ENCODE data around the gene WDR5. TPM values are rescaled to one million over a fixed set of nuclear protein-coding genes. Genes with fewer than 3 reads are reported as not detected.

The WDR5 gene
- total and polyA plus RNA-seq, 9 of the 15 experiments (the other 6 are each of a cell fraction or from before 2014, with no cell fraction given) = 3.0 to 56.8 (median 38.6) TPM

- TF ChIP-seq ZNF398 (CRISPR knock-in tag; IDR thresholded peaks at IDR 0.05) (no peak), TGIF2 (CRISPR knock-in tag; IDR thresholded peaks at IDR 0.05) (no peak), CBFB (CRISPR knock-in tag; IDR thresholded peaks at IDR 0.05) (no peak), SP1 (CRISPR knock-in tag; IDR thresholded peaks at IDR 0.05) (no peak; the same call in 1 of the 2 replicates), THRAP3 (IDR thresholded peaks at IDR 0.05; ENCODE audit: borderline replicate concordance) (no peak), ZNF140 (CRISPR knock-in tag; IDR thresholded peaks at IDR 0.05) (no peak), SAP30 (IDR thresholded peaks at IDR 0.05; ENCODE audit: borderline replicate concordance, insufficient read depth, low read depth, low read length, poor library complexity, severe bottlenecking) (no peak), ZNF589 (CRISPR knock-in tag; IDR thresholded peaks at IDR 0.05; ENCODE audit: low read depth) (peak; percentile 57; the same call in 1 of the 2 replicates), NFYB (IDR thresholded peaks at IDR 0.05; ENCODE audit: extremely low read depth, insufficient read length) (no peak), CREBBP (IDR thresholded peaks at IDR 0.05; ENCODE audit: low read depth, low read length) (no peak), ZNF655 (CRISPR knock-in tag; IDR thresholded peaks at IDR 0.05) (no peak), ZNF124 (CRISPR knock-in tag; IDR thresholded peaks at IDR 0.05) (no peak), ZBTB43 (CRISPR knock-in tag; IDR thresholded peaks at IDR 0.05) (no peak)
- TF ChIP-seq, protein P1, sequence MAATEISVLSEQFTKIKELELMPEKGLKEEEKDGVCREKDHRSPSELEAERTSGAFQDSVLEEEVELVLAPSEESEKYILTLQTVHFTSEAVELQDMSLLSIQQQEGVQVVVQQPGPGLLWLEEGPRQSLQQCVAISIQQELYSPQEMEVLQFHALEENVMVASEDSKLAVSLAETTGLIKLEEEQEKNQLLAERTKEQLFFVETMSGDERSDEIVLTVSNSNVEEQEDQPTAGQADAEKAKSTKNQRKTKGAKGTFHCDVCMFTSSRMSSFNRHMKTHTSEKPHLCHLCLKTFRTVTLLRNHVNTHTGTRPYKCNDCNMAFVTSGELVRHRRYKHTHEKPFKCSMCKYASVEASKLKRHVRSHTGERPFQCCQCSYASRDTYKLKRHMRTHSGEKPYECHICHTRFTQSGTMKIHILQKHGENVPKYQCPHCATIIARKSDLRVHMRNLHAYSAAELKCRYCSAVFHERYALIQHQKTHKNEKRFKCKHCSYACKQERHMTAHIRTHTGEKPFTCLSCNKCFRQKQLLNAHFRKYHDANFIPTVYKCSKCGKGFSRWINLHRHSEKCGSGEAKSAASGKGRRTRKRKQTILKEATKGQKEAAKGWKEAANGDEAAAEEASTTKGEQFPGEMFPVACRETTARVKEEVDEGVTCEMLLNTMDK (IDR thresholded peaks at IDR 0.05; ENCODE audit: borderline replicate concordance, insufficient read depth, low read depth, low read length, poor library complexity, severe bottlenecking) = no peak
- TF ChIP-seq, protein P2, sequence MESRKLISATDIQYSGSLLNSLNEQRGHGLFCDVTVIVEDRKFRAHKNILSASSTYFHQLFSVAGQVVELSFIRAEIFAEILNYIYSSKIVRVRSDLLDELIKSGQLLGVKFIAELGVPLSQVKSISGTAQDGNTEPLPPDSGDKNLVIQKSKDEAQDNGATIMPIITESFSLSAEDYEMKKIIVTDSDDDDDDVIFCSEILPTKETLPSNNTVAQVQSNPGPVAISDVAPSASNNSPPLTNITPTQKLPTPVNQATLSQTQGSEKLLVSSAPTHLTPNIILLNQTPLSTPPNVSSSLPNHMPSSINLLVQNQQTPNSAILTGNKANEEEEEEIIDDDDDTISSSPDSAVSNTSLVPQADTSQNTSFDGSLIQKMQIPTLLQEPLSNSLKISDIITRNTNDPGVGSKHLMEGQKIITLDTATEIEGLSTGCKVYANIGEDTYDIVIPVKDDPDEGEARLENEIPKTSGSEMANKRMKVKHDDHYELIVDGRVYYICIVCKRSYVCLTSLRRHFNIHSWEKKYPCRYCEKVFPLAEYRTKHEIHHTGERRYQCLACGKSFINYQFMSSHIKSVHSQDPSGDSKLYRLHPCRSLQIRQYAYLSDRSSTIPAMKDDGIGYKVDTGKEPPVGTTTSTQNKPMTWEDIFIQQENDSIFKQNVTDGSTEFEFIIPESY (CRISPR knock-in tag; IDR thresholded peaks at IDR 0.05) = no peak
- TF ChIP-seq, protein P3, sequence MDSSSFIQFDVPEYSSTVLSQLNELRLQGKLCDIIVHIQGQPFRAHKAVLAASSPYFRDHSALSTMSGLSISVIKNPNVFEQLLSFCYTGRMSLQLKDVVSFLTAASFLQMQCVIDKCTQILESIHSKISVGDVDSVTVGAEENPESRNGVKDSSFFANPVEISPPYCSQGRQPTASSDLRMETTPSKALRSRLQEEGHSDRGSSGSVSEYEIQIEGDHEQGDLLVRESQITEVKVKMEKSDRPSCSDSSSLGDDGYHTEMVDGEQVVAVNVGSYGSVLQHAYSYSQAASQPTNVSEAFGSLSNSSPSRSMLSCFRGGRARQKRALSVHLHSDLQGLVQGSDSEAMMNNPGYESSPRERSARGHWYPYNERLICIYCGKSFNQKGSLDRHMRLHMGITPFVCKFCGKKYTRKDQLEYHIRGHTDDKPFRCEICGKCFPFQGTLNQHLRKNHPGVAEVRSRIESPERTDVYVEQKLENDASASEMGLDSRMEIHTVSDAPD (CRISPR knock-in tag; IDR thresholded peaks at IDR 0.05) = no peak
These were observed at the start of gene WDR5 (continued) for GRCh38 chr9:134135343-134136117.

Measured in K562 (cell line).